GM21737 (cell line): Measurements from ENCODE around the gene GALNS.

Experiments used
- ATAC-seq: cut with Tn5 transposase; IDR thresholded peaks from one replicate; pipeline ENCODE4 v1.9.1; 2021; ENCODE audit warnings: mild to moderate bottlenecking, moderate library complexity; ENCODE audit not compliant: unreplicated experiment

The GALNS gene

GRCh38 chr16:88861359-88861758, 4.6 kb upstream of the GALNS start:
- no peak for ATAC-seq

- no peak for ATAC-seq
Measured at GRCh38 chr16:88859381-88860091, 2.8 kb upstream of the GALNS start.

GRCh38 chr16:88857728-88858339, 1.1 kb upstream of the GALNS start:
- peak; percentile 32 for ATAC-seq

GRCh38 chr16:88856122-88856827, 472 bp downstream of the GALNS start:
- no peak for ATAC-seq

GRCh38 chr16:88855736-88856121, 1.0 kb downstream of the GALNS start:
- ATAC-seq: no peak

GRCh38 chr16:88855176-88855575, 1.6 kb downstream of the GALNS start:
- ATAC-seq: no peak

GRCh38 chr16:88854306-88855111, 2.2 kb downstream of the GALNS start:
- no peak for ATAC-seq

- ATAC-seq: no peak
Measured at GRCh38 chr16:88853325-88853941, 3.3 kb downstream of the GALNS start.

- ATAC-seq: no peak
Measured at GRCh38 chr16:88851616-88852015, 5.1 kb downstream of the GALNS start.

- ATAC-seq: no peak
Measured at GRCh38 chr16:88850531-88851199, 6.1 kb downstream of the GALNS start.

- ATAC-seq: no peak
Measured at GRCh38 chr16:88848557-88848956, 8.2 kb downstream of the GALNS start.

- ATAC-seq: no peak
Measured at GRCh38 chr16:88847654-88848053, 9.1 kb downstream of the GALNS start.

GRCh38 chr16:88846088-88846487, 10.7 kb downstream of the GALNS start:
- ATAC-seq: no peak

- ATAC-seq: no peak
Measured at GRCh38 chr16:88844419-88845036, 12.2 kb downstream of the GALNS start.

GRCh38 chr16:88843256-88843655, 13.5 kb downstream of the GALNS start:
- no peak for ATAC-seq

- ATAC-seq: no peak
Measured at GRCh38 chr16:88842806-88843205, 13.9 kb downstream of the GALNS start.

- no peak for ATAC-seq
Measured at GRCh38 chr16:88842308-88842756, 14.4 kb downstream of the GALNS start.

GRCh38 chr16:88841521-88842307, 15.0 kb downstream of the GALNS start:
- ATAC-seq: no peak

GRCh38 chr16:88840600-88841215, 16.0 kb downstream of the GALNS start:
- no peak for ATAC-seq
